Natural killer cell (primary cell): ENCODE data around the gene CARMIL1. TPM values are rescaled to one million over a fixed set of nuclear protein-coding genes. Genes with fewer than 3 reads are reported as not detected.

Source experiments
- ATAC-seq, 3 donors: fragments of 150-1000 bp in 2 of 3; fragments of 200-7000 bp in 1 of 3; cut with Tn5 transposase; 1 replicate in 1 of 3; 2 replicates in 2 of 3; pipeline ENCODE4 v1.10.0; 2021; ENCODE audit warnings: mild to moderate bottlenecking in 2 of 3, moderate library complexity in 2 of 3
- DNase-seq, 2 donors: peaks; one replicate each; pipeline versions ENCODE4 v3.0.0 to v3.0.0-alpha.2; 2013 to 2021; ENCODE audit warnings: mixed read lengths in 1 of 2
- H3K27ac ChIP-seq: one replicate; pipeline ENCODE4 v1.5.1; 2013; ENCODE audit warnings: mild to moderate bottlenecking, low read length
- H3K27me3 ChIP-seq: one replicate; pipeline ENCODE4 v1.6.1; 2013; ENCODE audit warnings: low read length; ENCODE audit not compliant: control insufficient read depth, insufficient read depth
- H3K36me3 ChIP-seq: one replicate; pipeline ENCODE4 v1.6.1; 2013; ENCODE audit warnings: low read length; ENCODE audit not compliant: control insufficient read depth, insufficient read depth
- H3K4me1 ChIP-seq: one replicate; pipeline ENCODE4 v1.6.1; 2013; ENCODE audit warnings: low read length; ENCODE audit not compliant: control insufficient read depth, insufficient read depth
- H3K4me3 ChIP-seq: one replicate; pipeline ENCODE4 v1.5.1; 2013; ENCODE audit warnings: low read length
- H3K9me3 ChIP-seq: one replicate; pipeline ENCODE4 v1.6.1; 2013; ENCODE audit warnings: low read length; ENCODE audit not compliant: control insufficient read depth, insufficient read depth
- H3K27ac Mint-ChIP-seq, 2 donors: one replicate each; pipeline ENCODE4 v1.8.0; 2022; ENCODE audit warnings: mild to moderate bottlenecking in 2 of 2, mixed read lengths in 2 of 2, moderate library complexity in 1 of 2
- H3K27me3 Mint-ChIP-seq, 2 donors: one replicate each; pipeline ENCODE4 v1.8.0; 2022; ENCODE audit warnings: low read depth in 2 of 2, mixed read lengths in 2 of 2
- H3K36me3 Mint-ChIP-seq: one replicate; pipeline ENCODE4 v1.8.0; 2022; ENCODE audit warnings: mixed read lengths
- H3K4me1 Mint-ChIP-seq, 2 donors: one replicate each; pipeline ENCODE4 v1.8.0; 2022; ENCODE audit warnings: mixed read lengths in 2 of 2
- H3K4me3 Mint-ChIP-seq: one replicate; pipeline ENCODE4 v1.8.0; 2022; ENCODE audit warnings: mild to moderate bottlenecking, moderate library complexity, mixed read lengths
- H3K9me3 Mint-ChIP-seq, 2 donors: one replicate each; pipeline ENCODE4 v1.8.0; 2022; ENCODE audit warnings: mixed read lengths in 2 of 2
- WGBS: methylation state at CpG from one replicate; pipeline ENCODE4 v1.1.7; 2013; ENCODE audit warnings: missing lambda C conversion rate; ENCODE audit not compliant: insufficient coverage; 5-methylcytosine and 5-hydroxymethylcytosine counted together
- intact Hi-C: fragments of 100-400 bp; cut with micrococcal nuclease; formaldehyde crosslinking; loops from one replicate; pipeline ENCODE4 v1.14.2; 2022
- total RNA-seq, 4 donors: library from RNA; stranded (reverse); fragments of 120-200 nt in 1 of 4; gene quantifications; one replicate each; pipeline versions ENCODE4 v1.2.3 to v1.2.4, GENCODE V29; 2013 to 2022
- TF ChIP-seq, protein P1 (sequence below): fragments of 200-600 bp; IDR thresholded peaks from one replicate; pipeline ENCODE4 v1.8.0; 2022; ENCODE audit warnings: antibody characterized with exemption

The CARMIL1 gene
- total RNA-seq, 3 donors from 2014 or later (not counting 1 experiment from before 2014, with no cell fraction given), result 0.25 to 1.1 (median 0.35) TPM

DNA sequence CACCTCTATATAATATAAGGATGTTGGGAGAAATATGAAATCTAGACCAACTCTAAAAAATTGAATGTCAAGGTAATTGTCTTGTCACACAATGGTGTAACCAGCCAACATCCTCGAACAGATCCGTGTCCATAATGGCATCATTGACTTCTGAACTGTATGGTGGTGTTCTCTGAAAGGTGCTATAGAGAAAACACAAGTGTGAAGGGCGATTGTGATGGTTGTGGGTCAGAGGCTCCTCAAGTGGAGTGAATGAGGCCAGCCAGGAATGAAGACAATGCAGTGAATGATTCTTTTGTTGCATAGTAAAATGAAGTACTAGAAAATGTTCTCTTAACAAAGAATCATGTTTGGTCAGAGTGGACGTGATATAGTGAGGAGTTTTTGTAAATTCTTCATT is 58.3 kb downstream of the CARMIL1 start:
- no peak overlapping the region for H3K4me3 ChIP-seq
- H3K36me3 ChIP-seq, result no peaks in the 10 kb centered on the region
- DNase-seq, result no peak
- no peaks in the 10 kb centered on the region for H3K9me3 ChIP-seq
- no peaks in the 10 kb centered on the region for H3K27me3 ChIP-seq
- Mint-ChIP-seq H3K4me3 (no peak overlapping the region), H3K27ac (no peak overlapping the region), H3K27me3 (peaks cover 0 to 6% of the 10 kb centered on the region in 2 donors), H3K9me3 (no peaks in the 10 kb centered on the region), H3K36me3 (no peaks in the 10 kb centered on the region), H3K4me1 (no peaks in the 10 kb centered on the region)
- 91% methylated on average over 4 of the region's 4 CpGs for WGBS
- TF ChIP-seq, protein P1, sequence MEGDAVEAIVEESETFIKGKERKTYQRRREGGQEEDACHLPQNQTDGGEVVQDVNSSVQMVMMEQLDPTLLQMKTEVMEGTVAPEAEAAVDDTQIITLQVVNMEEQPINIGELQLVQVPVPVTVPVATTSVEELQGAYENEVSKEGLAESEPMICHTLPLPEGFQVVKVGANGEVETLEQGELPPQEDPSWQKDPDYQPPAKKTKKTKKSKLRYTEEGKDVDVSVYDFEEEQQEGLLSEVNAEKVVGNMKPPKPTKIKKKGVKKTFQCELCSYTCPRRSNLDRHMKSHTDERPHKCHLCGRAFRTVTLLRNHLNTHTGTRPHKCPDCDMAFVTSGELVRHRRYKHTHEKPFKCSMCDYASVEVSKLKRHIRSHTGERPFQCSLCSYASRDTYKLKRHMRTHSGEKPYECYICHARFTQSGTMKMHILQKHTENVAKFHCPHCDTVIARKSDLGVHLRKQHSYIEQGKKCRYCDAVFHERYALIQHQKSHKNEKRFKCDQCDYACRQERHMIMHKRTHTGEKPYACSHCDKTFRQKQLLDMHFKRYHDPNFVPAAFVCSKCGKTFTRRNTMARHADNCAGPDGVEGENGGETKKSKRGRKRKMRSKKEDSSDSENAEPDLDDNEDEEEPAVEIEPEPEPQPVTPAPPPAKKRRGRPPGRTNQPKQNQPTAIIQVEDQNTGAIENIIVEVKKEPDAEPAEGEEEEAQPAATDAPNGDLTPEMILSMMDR, result no peak
- intact Hi-C loops, result no loop called here
- peaks cover 3% of the 10 kb centered on the region for H3K4me1 ChIP-seq
- no peak for ATAC-seq
- no peak overlapping the region for H3K27ac ChIP-seq

DNA sequence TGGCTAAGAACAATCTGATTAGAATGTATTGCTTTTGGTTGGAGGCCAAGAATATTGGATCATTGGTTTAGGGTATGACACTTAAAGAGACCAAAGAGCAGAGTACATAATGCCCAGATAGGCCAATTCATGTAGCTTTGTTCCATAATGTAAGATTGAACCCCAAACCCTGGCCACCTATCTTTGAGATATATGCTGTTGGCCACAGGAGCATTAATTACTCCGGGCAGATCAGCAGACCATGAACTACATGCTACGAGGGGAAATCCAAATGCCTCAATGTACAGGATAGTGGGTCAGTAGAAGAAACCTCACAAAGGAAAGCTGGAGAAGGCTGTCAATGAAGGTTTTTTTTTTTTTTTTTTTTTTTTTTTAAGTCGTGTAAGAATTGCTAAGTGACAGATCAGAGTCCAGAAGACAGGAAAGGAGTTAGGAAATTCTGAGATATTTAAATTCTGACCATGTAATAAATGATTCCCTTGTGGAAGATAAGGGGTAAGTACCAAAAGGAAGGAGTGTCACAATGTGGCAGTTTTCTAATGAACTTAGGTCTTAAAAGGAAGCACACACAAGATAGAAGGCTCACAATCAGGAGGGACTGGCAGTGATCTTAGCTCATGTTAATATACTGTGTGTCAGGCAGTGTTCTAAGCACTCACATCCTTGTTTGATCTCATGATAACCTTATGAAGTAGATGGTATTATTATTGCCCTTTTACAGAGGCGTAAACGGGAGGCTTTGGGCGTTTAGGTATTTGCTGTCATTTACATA is 61.4 kb downstream of the CARMIL1 start:
- Histone ChIP-seq H3K4me3 (no peak overlapping the region), H3K27me3 (no peaks in the 10 kb centered on the region), H3K27ac (no peak overlapping the region), H3K4me1 (no peaks in the 10 kb centered on the region), H3K9me3 (no peaks in the 10 kb centered on the region), H3K36me3 (no peaks in the 10 kb centered on the region)
- no peak overlapping the region for H3K4me3 Mint-ChIP-seq
- H3K27me3 Mint-ChIP-seq, result peaks cover 0 to 6% of the 10 kb centered on the region in 2 donors
- ATAC-seq (no peak), DNase-seq (no peak)
- H3K4me1 Mint-ChIP-seq, result no peaks in the 10 kb centered on the region
- intact Hi-C loops, result no loop called here
- no peak overlapping the region for H3K27ac Mint-ChIP-seq
- H3K36me3 Mint-ChIP-seq, result no peaks in the 10 kb centered on the region
- 85% methylated on average over 6 of the region's 6 CpGs for WGBS
- H3K9me3 Mint-ChIP-seq, result no peaks in the 10 kb centered on the region
- TF ChIP-seq, protein P1, result no peak

DNA sequence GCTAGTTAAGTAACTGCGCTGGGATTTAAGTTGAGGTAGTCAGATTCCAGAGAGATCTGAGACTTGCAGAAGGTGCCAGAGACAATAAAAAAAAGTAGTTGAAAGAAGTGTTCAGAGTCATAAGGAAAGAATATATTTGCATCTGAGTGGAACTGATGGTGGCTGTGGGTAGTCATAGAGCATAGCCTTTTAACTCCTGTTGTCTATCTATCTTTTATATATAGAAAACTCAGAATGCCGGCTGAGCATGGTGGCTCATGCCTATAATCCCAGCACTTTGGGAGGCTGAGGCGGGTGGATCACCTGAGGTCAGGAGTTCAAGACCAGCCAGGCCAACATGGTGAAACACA is 62.0 kb downstream of the CARMIL1 start:
- Mint-ChIP-seq H3K36me3 (no peaks in the 10 kb centered on the region), H3K4me3 (no peak overlapping the region), H3K27me3 (peaks cover 0 to 4% of the 10 kb centered on the region in 2 donors), H3K9me3 (no peaks in the 10 kb centered on the region), H3K27ac (no peak overlapping the region), H3K4me1 (no peaks in the 10 kb centered on the region)
- WGBS, result 83% methylated on average over 3 of the region's 3 CpGs
- Histone ChIP-seq H3K4me3 (no peak overlapping the region), H3K4me1 (no peaks in the 10 kb centered on the region), H3K36me3 (no peaks in the 10 kb centered on the region), H3K27me3 (no peaks in the 10 kb centered on the region), H3K27ac (no peak overlapping the region), H3K9me3 (no peaks in the 10 kb centered on the region)
- TF ChIP-seq, protein P1, result no peak
- DNase-seq (no peak), ATAC-seq (no peak)
- intact Hi-C loops, result no loop called here
